B cell (primary cell): ENCODE results near the gene ADAP2. TPM values are rescaled to one million over a fixed set of nuclear protein-coding genes. Genes with fewer than 3 reads are reported as not detected.

Source experiments
- ATAC-seq: fragments of 200-7000 bp; cut with Tn5 transposase; one replicate; pipeline ENCODE4 v1.10.0; 2021; ENCODE audit warnings: low read depth, mild to moderate bottlenecking, moderate number of reproducible peaks, moderate library complexity
- CTCF ChIA-PET: fragments of 350-600 bp; sonication (Branson Sonifier 250); formaldehyde crosslinking; loops from one replicate; lab custom pipeline; 2021; ENCODE audit warnings: antibody characterized with exemption, inconsistent platforms; lab: Charles Lee
- POLR2A ChIA-PET: fragments of 350-600 bp; sonication (Branson Sonifier 250); formaldehyde crosslinking; loops from one replicate; lab custom pipeline; 2021; ENCODE audit warnings: antibody characterized with exemption; lab: Charles Lee
- DNase-seq: peaks from one replicate; pipeline ENCODE4 v3.0.0; 2013
- H2AFZ ChIP-seq: 2 replicates; pipeline ENCODE4 v1.6.1; 2012; ENCODE audit warnings: mild to moderate bottlenecking, low read depth, low read length; ENCODE audit not compliant: insufficient read depth, poor library complexity, severe bottlenecking
- H3K27ac ChIP-seq, 2 donors: 1 replicate in 1 of 2; 2 replicates in 1 of 2; pipeline ENCODE4 v1.5.1; 2012 to 2013; ENCODE audit warnings: low read length in 2 of 2, mild to moderate bottlenecking in 2 of 2, moderate library complexity in 1 of 2
- H3K27me3 ChIP-seq, 4 experiments: fragments of 200-600 bp in 1 of 4; sonication (generic) in 1 of 4; replicated peaks in 1 of 4; 1 replicate in 2 of 4; 2 replicates in 2 of 4; pipeline versions ENCODE4 v1.6.1 to v1.7.0; 2013 to 2016; ENCODE audit warnings: low read length in 3 of 4, mild to moderate bottlenecking in 2 of 4, mixed read lengths in 1 of 4, moderate library complexity in 1 of 4; ENCODE audit not compliant: insufficient read depth in 4 of 4, control insufficient read depth in 3 of 4; ENCODE audit errors: control extremely low read depth in 1 of 4
- H3K36me3 ChIP-seq, 2 experiments: replicated peaks in 1 of 2; 1 replicate in 1 of 2; 2 replicates in 1 of 2; pipeline versions ENCODE4 v1.6.1 to v1.7.1; 2013; ENCODE audit warnings: low read length in 1 of 2; ENCODE audit not compliant: insufficient read depth in 2 of 2, control insufficient read depth in 1 of 2; ENCODE audit errors: control extremely low read depth in 1 of 2, extremely low read depth in 1 of 2
- H3K4me1 ChIP-seq, 2 donors: fragments of 200-600 bp in 1 of 2; sonication (generic) in 1 of 2; 1 replicate in 1 of 2; 2 replicates in 1 of 2; pipeline versions ENCODE4 v1.5.1 to v1.6.1; 2013 to 2017; ENCODE audit warnings: low read length in 2 of 2; ENCODE audit not compliant: control insufficient read depth in 2 of 2, insufficient read depth in 2 of 2
- H3K4me2 ChIP-seq: replicated peaks from 2 replicates; pipeline ENCODE3; 2012; ENCODE audit warnings: mild to moderate bottlenecking, low read depth, low read length; ENCODE audit not compliant: poor library complexity, severe bottlenecking
- H3K4me3 ChIP-seq, 5 experiments: fragments of 200-600 bp in 1 of 5; sonication (generic) in 1 of 5; 1 replicate in 3 of 5; 2 replicates in 2 of 5; pipeline versions ENCODE4 v1.5.1 to v1.7.0; 2011 to 2016; ENCODE audit warnings: low read length in 4 of 5, mild to moderate bottlenecking in 4 of 5, low read depth in 2 of 5, control low read depth in 1 of 5, moderate library complexity in 1 of 5; ENCODE audit not compliant: insufficient read depth in 1 of 5; ENCODE audit errors: control extremely low read depth in 1 of 5, extremely low read depth in 1 of 5
- H3K79me2 ChIP-seq: fragments of 200-600 bp; sonication (generic); one replicate; pipeline ENCODE4 v1.6.0; 2016; ENCODE audit warnings: low read length; ENCODE audit not compliant: control insufficient read depth, insufficient read depth
- H3K9ac ChIP-seq: fragments of 200-600 bp; sonication (generic); 2 replicates; pipeline ENCODE4 v1.6.1; 2017; ENCODE audit warnings: mild to moderate bottlenecking, low read length, moderate library complexity
- H3K9me3 ChIP-seq, 3 donors: one replicate each; pipeline versions ENCODE4 v1.6.1 to v1.7.1; 2013; ENCODE audit warnings: low read length in 2 of 3; ENCODE audit not compliant: control insufficient read depth in 2 of 3, insufficient read depth in 1 of 3; ENCODE audit errors: control extremely low read depth in 1 of 3
- H4K20me1 ChIP-seq: 2 replicates; pipeline ENCODE4 v1.6.0; 2012; ENCODE audit warnings: mild to moderate bottlenecking, low read length; ENCODE audit not compliant: insufficient read depth, control insufficient read depth, poor library complexity, severe bottlenecking
- H3K27ac Mint-ChIP-seq: one replicate; pipeline ENCODE4 v1.8.0; 2021; ENCODE audit warnings: mixed read lengths
- H3K27me3 Mint-ChIP-seq: one replicate; pipeline ENCODE4 v1.8.0; 2021; ENCODE audit warnings: mixed read lengths
- H3K4me1 Mint-ChIP-seq: one replicate; pipeline ENCODE4 v1.8.0; 2021; ENCODE audit warnings: mixed read lengths
- H3K4me3 Mint-ChIP-seq: one replicate; pipeline ENCODE4 v1.8.0; 2021; ENCODE audit warnings: mixed read lengths
- H3K9me3 Mint-ChIP-seq: one replicate; pipeline ENCODE4 v1.8.0; 2022; ENCODE audit warnings: mixed read lengths; ENCODE audit not compliant: insufficient read depth
- EZH2 ChIP-seq: IDR thresholded peaks from 2 replicates; pipeline ENCODE4 v1.6.1; 2012; ENCODE audit warnings: borderline replicate concordance, low read depth, mild to moderate bottlenecking, moderate library complexity, low read length; ENCODE audit not compliant: insufficient read depth, poor library complexity, severe bottlenecking
- WGBS: methylation state at CpG from one replicate; pipeline ENCODE4 v1.1.5; 2013; ENCODE audit warnings: missing lambda C conversion rate; ENCODE audit not compliant: insufficient coverage; 5-methylcytosine and 5-hydroxymethylcytosine counted together
- intact Hi-C: fragments of 100-400 bp; cut with micrococcal nuclease; formaldehyde crosslinking; loops from one replicate; pipeline ENCODE4 v1.10.0; 2022
- polyA plus RNA-seq: library from polyadenylated mRNA; depleted of rRNA; stranded (reverse); fragments of >200 nt; gene quantifications from 2 replicates; pipeline ENCODE4 v1.2.3, GENCODE V29; 2012
- total RNA-seq, 2 donors: library from RNA; stranded (reverse); fragments of 120-200 nt in 1 of 2; gene quantifications; 1 replicate in 1 of 2; 2 replicates in 1 of 2; pipeline versions ENCODE4 v1.2.3 to v1.2.4, GENCODE V29; 2013 to 2022
- TF ChIP-seq, protein P1 (sequence below): fragments of 200-600 bp; IDR thresholded peaks from one replicate; pipeline ENCODE4 v1.8.0; 2022; ENCODE audit warnings: antibody characterized with exemption, mild to moderate bottlenecking

ADAP2 gene
- total and polyA plus RNA-seq, 2 donors (not counting 1 experiment from before 2014, with no cell fraction given), result 8.5 to 14.6 TPM

DNA sequence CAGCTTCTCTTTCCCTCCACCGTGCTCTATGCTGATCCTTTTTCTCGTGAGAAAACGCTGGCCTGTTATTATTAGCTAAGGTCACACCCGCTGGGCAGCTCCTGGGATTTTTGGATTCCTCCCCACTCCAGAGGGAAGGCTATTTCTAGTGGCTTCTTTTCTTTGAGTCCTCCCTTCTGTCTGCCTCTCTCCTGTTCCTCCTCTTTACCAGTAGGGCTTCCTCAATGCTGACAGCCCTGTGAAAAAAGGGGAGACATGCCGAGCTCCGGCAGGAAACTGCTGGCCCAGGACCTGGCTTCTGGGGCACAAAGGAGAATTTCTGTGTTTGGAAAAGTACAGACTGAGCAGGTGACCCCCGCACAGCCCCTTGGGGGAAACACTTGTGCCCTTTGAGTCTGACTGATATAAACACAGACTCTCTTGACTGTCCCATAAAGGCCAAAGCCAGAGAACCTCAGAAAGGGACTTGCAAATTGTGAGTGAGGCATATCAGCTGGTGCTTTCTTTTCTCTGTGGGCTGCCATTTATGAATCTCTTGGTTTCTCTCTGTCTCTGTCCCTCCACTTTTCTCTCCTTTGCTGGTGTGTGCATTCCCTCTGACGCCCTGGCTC is 35.1 kb downstream of the ADAP2 start:
- peak overlapping the region in 1 of 2 donors; percentile 85 for H3K27ac ChIP-seq
- peak; percentile 28 for DNase-seq
- peaks cover 15% of the 10 kb centered on the region for H3K79me2 ChIP-seq
- peaks cover 80 to 93% of the 10 kb centered on the region in 2 donors for H3K4me1 ChIP-seq
- peak overlapping the region; percentile 74 for H2AFZ ChIP-seq
- H3K4me1 Mint-ChIP-seq, result peaks cover 85% of the 10 kb centered on the region
- intact Hi-C loops, result no loop called here
- TF ChIP-seq EZH2, result no peak
- TF ChIP-seq, protein P1, sequence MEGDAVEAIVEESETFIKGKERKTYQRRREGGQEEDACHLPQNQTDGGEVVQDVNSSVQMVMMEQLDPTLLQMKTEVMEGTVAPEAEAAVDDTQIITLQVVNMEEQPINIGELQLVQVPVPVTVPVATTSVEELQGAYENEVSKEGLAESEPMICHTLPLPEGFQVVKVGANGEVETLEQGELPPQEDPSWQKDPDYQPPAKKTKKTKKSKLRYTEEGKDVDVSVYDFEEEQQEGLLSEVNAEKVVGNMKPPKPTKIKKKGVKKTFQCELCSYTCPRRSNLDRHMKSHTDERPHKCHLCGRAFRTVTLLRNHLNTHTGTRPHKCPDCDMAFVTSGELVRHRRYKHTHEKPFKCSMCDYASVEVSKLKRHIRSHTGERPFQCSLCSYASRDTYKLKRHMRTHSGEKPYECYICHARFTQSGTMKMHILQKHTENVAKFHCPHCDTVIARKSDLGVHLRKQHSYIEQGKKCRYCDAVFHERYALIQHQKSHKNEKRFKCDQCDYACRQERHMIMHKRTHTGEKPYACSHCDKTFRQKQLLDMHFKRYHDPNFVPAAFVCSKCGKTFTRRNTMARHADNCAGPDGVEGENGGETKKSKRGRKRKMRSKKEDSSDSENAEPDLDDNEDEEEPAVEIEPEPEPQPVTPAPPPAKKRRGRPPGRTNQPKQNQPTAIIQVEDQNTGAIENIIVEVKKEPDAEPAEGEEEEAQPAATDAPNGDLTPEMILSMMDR, result no peak
- no peaks in the 10 kb centered on the region for H4K20me1 ChIP-seq
- POLR2A ChIA-PET, result interaction anchor here (0.6 to 2.7 kb wide), 3 partner anchors 11 to 108 kb away, joined by 6 to 9 read pairs (median 7); no protein-coding TSS in a partner anchor
- no peaks in the 10 kb centered on the region for H3K27me3 ChIP-seq
- no peaks in the 10 kb centered on the region for H3K27me3 Mint-ChIP-seq
- H3K4me2 ChIP-seq, result peak overlapping the region; percentile 74
- no peaks in the 10 kb centered on the region for H3K9me3 Mint-ChIP-seq
- no peak overlapping the region for H3K9ac ChIP-seq
- ATAC-seq, result no peak
- no peak overlapping the region for H3K4me3 ChIP-seq
- no peaks in the 10 kb centered on the region for H3K36me3 ChIP-seq
- 78% methylated on average over 5 of the region's 8 CpGs for WGBS
- no peaks in the 10 kb centered on the region for H3K9me3 ChIP-seq
- H3K4me3 Mint-ChIP-seq, result no peak overlapping the region
- peak overlapping the region; percentile 38 for H3K27ac Mint-ChIP-seq
- CTCF ChIA-PET, result interaction anchor here (1.0 to 6.0 kb wide), 3 partner anchors 13 to 26 kb away, joined by 3 to 45 read pairs (median 3); partner anchors contain the start of gene RNF135

DNA sequence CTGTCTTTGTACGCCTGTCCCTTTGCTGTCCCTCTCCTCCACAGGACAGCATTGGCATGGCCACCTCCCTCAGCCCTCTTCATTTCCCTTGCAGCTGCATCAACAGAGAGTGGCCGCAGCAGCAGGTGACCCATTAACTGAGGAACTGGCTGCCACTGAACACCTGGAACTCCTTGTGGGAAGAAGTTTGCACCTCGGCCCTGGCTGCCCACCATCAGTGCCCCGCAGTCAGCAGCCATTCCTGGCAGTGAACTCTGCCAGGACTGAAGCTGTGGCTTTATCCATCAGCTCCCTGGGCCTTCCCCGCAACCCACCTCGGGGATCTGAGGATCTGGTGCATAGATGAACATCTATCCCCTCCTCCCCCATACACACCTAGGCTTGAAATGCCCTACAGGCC is 36.0 kb downstream of the ADAP2 start:
- DNase-seq (peak; percentile 27), ATAC-seq (no peak)
- Histone ChIP-seq H3K27ac (peak overlapping the region; percentile 83 to 85), H4K20me1 (no peaks in the 10 kb centered on the region), H3K4me3 (peak overlapping the region in 1 of 5 experiments; percentile 18), H3K4me1 (peaks cover 80 to 92% of the 10 kb centered on the region in 2 donors), H3K36me3 (no peaks in the 10 kb centered on the region), H2AFZ (peak overlapping the region; percentile 74), H3K4me2 (peak overlapping the region; percentile 74), H3K9ac (no peak overlapping the region), H3K79me2 (peaks cover 15% of the 10 kb centered on the region), H3K9me3 (no peaks in the 10 kb centered on the region), H3K27me3 (no peaks in the 10 kb centered on the region)
- Mint-ChIP-seq H3K27ac (peak overlapping the region; percentile 95), H3K27me3 (no peaks in the 10 kb centered on the region), H3K4me1 (peaks cover 83% of the 10 kb centered on the region), H3K9me3 (no peaks in the 10 kb centered on the region), H3K4me3 (peak overlapping the region; percentile 74)
- ChIA-PET POLR2A (interaction anchor here (0.5 to 2.7 kb wide), 3 partner anchors 10 to 979 kb away, joined by 4 to 9 read pairs (median 6); partner anchors contain the start of gene SUZ12), CTCF (interaction anchor here (1.0 to 6.0 kb wide), 3 partner anchors 12 to 27 kb away, joined by 3 to 45 read pairs (median 3); partner anchors contain the start of gene RNF135)
- intact Hi-C loops, result loop anchor here (1.0 to 2.0 kb wide), 2 partner anchors 11 to 51 kb away; partner anchors contain the start of gene TEFM
- WGBS, result 94% methylated on average over 6 of the region's 6 CpGs
- TF ChIP-seq, protein P1, result no peak
- no peak for TF ChIP-seq EZH2
